K562 (cell line): ENCODE data around the gene PPHLN1. TPM values are rescaled to one million over a fixed set of nuclear protein-coding genes. Genes with fewer than 3 reads are reported as not detected.
A peak's percentile ranks its signal among the peaks of the same experiment; 100 is the strongest.

Experiments
- KLF16 ChIP-seq: IDR thresholded peaks from 2 replicates; pipeline ENCODE4 v1.6.1; 2016; ENCODE audit warnings: antibody characterized with exemption
- PCBP2 ChIP-seq: fragments of 200-400 bp; formaldehyde crosslinking; IDR thresholded peaks from 2 replicates; pipeline ENCODE4 v1.6.1; 2018; ENCODE audit warnings: low read length, low read depth, mild to moderate bottlenecking, moderate library complexity; ENCODE audit not compliant: poor library complexity, severe bottlenecking
- PTBP1 ChIP-seq: fragments of 200-400 bp; formaldehyde crosslinking; IDR thresholded peaks from 2 replicates; pipeline ENCODE4 v1.6.1; 2017; ENCODE audit warnings: low read depth, low read length
- SRF ChIP-seq, 2 experiments: fragments of 250-450, 450-650 bp in 1 of 2; sonication (Bioruptor Pico) in 1 of 2; sonication (generic) in 1 of 2; formaldehyde crosslinking; IDR thresholded peaks; 2 replicates each; pipeline versions ENCODE4 v1.5.0 to v1.5.1; 2020 to 2022; ENCODE audit warnings: mild to moderate bottlenecking in 1 of 2, missing genetic modification reagents in 1 of 2
- XRCC3 ChIP-seq: fragments of 450-650 bp; IDR thresholded peaks from 2 replicates; pipeline ENCODE4 v1.6.1; 2017; ENCODE audit warnings: mild to moderate bottlenecking, moderate library complexity
- polyA plus RNA-seq, 8 experiments: library from polyadenylated mRNA; depleted of rRNA in 4 of 8; stranded (reverse) in 5 of 8; unstranded in 3 of 8; fragments of >200 nt; fragmentation: Nextera tagmentation in 2 of 8; fragmentation: Illumina TruSeq in 1 of 8; extraction: Ambion mirVana in 2 of 8; extraction: Trizol in 1 of 8; gene quantifications; 2 replicates each; pipeline versions ENCODE4 v1.2.1 to v1.2.3, GENCODE V29; 2011 to 2014; ENCODE audit warnings: inconsistent platforms in 1 of 8, missing spikeins in 1 of 8
- total RNA-seq, 7 experiments: library from RNA; depleted of rRNA in 6 of 7; stranded (reverse); fragments of >200 nt in 6 of 7; fragmentation: Illumina TruSeq in 2 of 7; extraction: Trizol in 2 of 7; gene quantifications; 2 replicates each; pipeline versions ENCODE4 v1.2.1 to v1.2.3, GENCODE V29; 2011 to 2021; ENCODE audit warnings: low replicate concordance in 1 of 7
- TF ChIP-seq, protein P1 (sequence below): fragments of 150-350 bp; IDR thresholded peaks from 2 replicates; pipeline ENCODE4 v1.6.1; 2014; ENCODE audit warnings: low read depth, mild to moderate bottlenecking, low read length, borderline replicate concordance
- TF ChIP-seq, protein P2 (sequence below): fragments of 250-450 bp; sonication (Bioruptor Pico); IDR thresholded peaks from 2 replicates; pipeline ENCODE4 v1.5.0; 2021; ENCODE audit warnings: mild to moderate bottlenecking, borderline replicate concordance
- TF ChIP-seq, protein P3 (sequence below): fragments of 250-450 bp; sonication (Bioruptor Pico); IDR thresholded peaks from 2 replicates; pipeline ENCODE4 v1.5.0; 2021
- TF ChIP-seq, protein P4 (sequence below), 2 experiments: fragments of 150-350 bp in 1 of 2; IDR thresholded peaks; 2 replicates each; pipeline ENCODE4 v1.6.1; 2012 to 2016; ENCODE audit warnings: low read depth in 2 of 2, low read length in 2 of 2, mild to moderate bottlenecking in 1 of 2, moderate library complexity in 1 of 2
- TF ChIP-seq, protein P5 (sequence below): sonication (generic); formaldehyde crosslinking; IDR thresholded peaks from 2 replicates; pipeline ENCODE4 v1.8.0; 2023; ENCODE audit warnings: missing genetic modification reagents, mild to moderate bottlenecking, borderline replicate concordance

PPHLN1 gene
- total and polyA plus RNA-seq, 9 of the 15 experiments (the other 6 are each of a cell fraction or from before 2014, with no cell fraction given), result 66.3 to 112 (median 93.6) TPM

DNA sequence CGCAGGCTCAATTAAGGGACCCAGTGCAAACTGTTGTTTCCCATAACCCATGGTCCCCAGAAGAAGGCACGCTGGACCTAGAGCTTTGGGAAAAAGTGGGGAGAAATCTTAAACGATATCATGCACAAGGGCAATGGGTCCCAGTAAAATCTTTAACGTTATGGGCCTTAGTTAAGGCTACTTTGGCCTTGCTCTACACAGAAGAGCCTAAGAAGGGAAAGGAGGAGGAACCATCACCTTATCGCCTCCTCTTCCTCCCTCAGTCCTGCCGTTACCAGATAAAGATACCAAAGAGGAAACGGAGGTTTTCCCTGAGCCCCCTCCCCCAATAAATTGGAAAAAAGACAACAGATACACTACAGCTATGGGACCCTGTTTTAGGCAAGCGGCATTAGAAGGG, 116.9 kb downstream of the PPHLN1 start (continued):
- TF ChIP-seq, protein P1, sequence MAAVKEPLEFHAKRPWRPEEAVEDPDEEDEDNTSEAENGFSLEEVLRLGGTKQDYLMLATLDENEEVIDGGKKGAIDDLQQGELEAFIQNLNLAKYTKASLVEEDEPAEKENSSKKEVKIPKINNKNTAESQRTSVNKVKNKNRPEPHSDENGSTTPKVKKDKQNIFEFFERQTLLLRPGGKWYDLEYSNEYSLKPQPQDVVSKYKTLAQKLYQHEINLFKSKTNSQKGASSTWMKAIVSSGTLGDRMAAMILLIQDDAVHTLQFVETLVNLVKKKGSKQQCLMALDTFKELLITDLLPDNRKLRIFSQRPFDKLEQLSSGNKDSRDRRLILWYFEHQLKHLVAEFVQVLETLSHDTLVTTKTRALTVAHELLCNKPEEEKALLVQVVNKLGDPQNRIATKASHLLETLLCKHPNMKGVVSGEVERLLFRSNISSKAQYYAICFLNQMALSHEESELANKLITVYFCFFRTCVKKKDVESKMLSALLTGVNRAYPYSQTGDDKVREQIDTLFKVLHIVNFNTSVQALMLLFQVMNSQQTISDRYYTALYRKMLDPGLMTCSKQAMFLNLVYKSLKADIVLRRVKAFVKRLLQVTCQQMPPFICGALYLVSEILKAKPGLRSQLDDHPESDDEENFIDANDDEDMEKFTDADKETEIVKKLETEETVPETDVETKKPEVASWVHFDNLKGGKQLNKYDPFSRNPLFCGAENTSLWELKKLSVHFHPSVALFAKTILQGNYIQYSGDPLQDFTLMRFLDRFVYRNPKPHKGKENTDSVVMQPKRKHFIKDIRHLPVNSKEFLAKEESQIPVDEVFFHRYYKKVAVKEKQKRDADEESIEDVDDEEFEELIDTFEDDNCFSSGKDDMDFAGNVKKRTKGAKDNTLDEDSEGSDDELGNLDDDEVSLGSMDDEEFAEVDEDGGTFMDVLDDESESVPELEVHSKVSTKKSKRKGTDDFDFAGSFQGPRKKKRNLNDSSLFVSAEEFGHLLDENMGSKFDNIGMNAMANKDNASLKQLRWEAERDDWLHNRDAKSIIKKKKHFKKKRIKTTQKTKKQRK, result no peak
- TF ChIP-seq XRCC3 (no peak), PCBP2 (no peak), SRF (CRISPR knock-in tag; IDR thresholded peaks at IDR 0.05) (peak in 1 of 2 experiments; percentile 59; a peak in 1 of 4 replicates), PTBP1 (no peak), KLF16 (peak; percentile 80)
- TF ChIP-seq, protein P2, sequence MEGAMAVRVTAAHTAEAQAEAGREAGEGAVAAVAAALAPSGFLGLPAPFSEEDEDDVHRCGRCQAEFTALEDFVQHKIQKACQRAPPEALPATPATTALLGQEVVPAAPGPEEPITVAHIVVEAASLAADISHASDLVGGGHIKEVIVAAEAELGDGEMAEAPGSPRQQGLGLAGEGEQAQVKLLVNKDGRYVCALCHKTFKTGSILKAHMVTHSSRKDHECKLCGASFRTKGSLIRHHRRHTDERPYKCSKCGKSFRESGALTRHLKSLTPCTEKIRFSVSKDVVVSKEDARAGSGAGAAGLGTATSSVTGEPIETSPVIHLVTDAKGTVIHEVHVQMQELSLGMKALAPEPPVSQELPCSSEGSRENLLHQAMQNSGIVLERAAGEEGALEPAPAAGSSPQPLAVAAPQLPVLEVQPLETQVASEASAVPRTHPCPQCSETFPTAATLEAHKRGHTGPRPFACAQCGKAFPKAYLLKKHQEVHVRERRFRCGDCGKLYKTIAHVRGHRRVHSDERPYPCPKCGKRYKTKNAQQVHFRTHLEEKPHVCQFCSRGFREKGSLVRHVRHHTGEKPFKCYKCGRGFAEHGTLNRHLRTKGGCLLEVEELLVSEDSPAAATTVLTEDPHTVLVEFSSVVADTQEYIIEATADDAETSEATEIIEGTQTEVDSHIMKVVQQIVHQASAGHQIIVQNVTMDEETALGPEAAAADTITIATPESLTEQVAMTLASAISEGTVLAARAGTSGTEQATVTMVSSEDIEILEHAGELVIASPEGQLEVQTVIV (CRISPR knock-in tag), result no peak
- TF ChIP-seq, protein P3, sequence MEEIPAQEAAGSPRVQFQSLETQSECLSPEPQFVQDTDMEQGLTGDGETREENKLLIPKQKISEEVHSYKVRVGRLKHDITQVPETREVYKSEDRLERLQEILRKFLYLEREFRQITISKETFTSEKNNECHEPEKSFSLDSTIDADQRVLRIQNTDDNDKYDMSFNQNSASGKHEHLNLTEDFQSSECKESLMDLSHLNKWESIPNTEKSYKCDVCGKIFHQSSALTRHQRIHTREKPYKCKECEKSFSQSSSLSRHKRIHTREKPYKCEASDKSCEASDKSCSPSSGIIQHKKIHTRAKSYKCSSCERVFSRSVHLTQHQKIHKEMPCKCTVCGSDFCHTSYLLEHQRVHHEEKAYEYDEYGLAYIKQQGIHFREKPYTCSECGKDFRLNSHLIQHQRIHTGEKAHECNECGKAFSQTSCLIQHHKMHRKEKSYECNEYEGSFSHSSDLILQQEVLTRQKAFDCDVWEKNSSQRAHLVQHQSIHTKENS, result no peak
- TF ChIP-seq, protein P4, sequence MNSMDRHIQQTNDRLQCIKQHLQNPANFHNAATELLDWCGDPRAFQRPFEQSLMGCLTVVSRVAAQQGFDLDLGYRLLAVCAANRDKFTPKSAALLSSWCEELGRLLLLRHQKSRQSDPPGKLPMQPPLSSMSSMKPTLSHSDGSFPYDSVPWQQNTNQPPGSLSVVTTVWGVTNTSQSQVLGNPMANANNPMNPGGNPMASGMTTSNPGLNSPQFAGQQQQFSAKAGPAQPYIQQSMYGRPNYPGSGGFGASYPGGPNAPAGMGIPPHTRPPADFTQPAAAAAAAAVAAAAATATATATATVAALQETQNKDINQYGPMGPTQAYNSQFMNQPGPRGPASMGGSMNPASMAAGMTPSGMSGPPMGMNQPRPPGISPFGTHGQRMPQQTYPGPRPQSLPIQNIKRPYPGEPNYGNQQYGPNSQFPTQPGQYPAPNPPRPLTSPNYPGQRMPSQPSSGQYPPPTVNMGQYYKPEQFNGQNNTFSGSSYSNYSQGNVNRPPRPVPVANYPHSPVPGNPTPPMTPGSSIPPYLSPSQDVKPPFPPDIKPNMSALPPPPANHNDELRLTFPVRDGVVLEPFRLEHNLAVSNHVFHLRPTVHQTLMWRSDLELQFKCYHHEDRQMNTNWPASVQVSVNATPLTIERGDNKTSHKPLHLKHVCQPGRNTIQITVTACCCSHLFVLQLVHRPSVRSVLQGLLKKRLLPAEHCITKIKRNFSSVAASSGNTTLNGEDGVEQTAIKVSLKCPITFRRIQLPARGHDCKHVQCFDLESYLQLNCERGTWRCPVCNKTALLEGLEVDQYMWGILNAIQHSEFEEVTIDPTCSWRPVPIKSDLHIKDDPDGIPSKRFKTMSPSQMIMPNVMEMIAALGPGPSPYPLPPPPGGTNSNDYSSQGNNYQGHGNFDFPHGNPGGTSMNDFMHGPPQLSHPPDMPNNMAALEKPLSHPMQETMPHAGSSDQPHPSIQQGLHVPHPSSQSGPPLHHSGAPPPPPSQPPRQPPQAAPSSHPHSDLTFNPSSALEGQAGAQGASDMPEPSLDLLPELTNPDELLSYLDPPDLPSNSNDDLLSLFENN (IDR thresholded peaks at IDR 0.05; ENCODE audit: low read depth in 2 of 2, low read length in 2 of 2), result peak in 1 of 2 experiments; percentile 66; a peak in 1 of 4 replicates
- TF ChIP-seq, protein P5, sequence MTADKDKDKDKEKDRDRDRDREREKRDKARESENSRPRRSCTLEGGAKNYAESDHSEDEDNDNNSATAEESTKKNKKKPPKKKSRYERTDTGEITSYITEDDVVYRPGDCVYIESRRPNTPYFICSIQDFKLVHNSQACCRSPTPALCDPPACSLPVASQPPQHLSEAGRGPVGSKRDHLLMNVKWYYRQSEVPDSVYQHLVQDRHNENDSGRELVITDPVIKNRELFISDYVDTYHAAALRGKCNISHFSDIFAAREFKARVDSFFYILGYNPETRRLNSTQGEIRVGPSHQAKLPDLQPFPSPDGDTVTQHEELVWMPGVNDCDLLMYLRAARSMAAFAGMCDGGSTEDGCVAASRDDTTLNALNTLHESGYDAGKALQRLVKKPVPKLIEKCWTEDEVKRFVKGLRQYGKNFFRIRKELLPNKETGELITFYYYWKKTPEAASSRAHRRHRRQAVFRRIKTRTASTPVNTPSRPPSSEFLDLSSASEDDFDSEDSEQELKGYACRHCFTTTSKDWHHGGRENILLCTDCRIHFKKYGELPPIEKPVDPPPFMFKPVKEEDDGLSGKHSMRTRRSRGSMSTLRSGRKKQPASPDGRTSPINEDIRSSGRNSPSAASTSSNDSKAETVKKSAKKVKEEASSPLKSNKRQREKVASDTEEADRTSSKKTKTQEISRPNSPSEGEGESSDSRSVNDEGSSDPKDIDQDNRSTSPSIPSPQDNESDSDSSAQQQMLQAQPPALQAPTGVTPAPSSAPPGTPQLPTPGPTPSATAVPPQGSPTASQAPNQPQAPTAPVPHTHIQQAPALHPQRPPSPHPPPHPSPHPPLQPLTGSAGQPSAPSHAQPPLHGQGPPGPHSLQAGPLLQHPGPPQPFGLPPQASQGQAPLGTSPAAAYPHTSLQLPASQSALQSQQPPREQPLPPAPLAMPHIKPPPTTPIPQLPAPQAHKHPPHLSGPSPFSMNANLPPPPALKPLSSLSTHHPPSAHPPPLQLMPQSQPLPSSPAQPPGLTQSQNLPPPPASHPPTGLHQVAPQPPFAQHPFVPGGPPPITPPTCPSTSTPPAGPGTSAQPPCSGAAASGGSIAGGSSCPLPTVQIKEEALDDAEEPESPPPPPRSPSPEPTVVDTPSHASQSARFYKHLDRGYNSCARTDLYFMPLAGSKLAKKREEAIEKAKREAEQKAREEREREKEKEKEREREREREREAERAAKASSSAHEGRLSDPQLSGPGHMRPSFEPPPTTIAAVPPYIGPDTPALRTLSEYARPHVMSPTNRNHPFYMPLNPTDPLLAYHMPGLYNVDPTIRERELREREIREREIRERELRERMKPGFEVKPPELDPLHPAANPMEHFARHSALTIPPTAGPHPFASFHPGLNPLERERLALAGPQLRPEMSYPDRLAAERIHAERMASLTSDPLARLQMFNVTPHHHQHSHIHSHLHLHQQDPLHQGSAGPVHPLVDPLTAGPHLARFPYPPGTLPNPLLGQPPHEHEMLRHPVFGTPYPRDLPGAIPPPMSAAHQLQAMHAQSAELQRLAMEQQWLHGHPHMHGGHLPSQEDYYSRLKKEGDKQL (CRISPR knock-in tag), result no peak
